ENCODE results near the gene ATP9B. TPM values are rescaled to one million over a fixed set of nuclear protein-coding genes. Genes with fewer than 3 reads are reported as not detected.

Gene ATP9B
- total RNA-seq, 1 donor from 2014 or later: 50.3 TPM

DNA sequence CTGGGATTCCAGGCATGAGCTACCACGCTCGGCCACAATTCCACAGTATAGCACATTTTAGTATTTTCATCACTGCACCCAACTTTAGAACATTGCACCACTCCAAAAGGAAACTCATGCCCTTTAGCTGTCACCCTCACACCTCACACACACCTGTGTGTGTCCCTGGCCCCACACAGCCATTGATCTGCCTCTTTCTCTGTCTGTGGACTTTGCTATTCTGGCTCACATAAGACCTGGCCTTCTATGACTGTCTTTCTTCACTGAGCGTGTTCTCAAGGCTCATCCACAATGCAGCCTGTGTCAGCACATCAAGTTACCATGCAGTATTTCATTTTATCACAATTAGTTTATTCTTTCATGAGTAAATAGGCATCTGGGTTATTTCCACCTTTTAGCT, 19.7 kb upstream of the ATP9B start:
- H3K36me3 ChIP-seq: no peaks in the 10 kb centered on the region
- H3K27me3 ChIP-seq: no peaks in the 10 kb centered on the region
- intact Hi-C loops (cut with DNase I): no loop called here
- no peaks in the 10 kb centered on the region for H3K9me3 ChIP-seq
- DNase-seq (ENCODE audit: extremely low spot score in 2 of 2): no peak
- H3K4me3 ChIP-seq: no peak overlapping the region
- no peaks in the 10 kb centered on the region for H3K4me1 ChIP-seq
- no peak overlapping the region for H3K27ac ChIP-seq
- TF ChIP-seq, protein P1, sequence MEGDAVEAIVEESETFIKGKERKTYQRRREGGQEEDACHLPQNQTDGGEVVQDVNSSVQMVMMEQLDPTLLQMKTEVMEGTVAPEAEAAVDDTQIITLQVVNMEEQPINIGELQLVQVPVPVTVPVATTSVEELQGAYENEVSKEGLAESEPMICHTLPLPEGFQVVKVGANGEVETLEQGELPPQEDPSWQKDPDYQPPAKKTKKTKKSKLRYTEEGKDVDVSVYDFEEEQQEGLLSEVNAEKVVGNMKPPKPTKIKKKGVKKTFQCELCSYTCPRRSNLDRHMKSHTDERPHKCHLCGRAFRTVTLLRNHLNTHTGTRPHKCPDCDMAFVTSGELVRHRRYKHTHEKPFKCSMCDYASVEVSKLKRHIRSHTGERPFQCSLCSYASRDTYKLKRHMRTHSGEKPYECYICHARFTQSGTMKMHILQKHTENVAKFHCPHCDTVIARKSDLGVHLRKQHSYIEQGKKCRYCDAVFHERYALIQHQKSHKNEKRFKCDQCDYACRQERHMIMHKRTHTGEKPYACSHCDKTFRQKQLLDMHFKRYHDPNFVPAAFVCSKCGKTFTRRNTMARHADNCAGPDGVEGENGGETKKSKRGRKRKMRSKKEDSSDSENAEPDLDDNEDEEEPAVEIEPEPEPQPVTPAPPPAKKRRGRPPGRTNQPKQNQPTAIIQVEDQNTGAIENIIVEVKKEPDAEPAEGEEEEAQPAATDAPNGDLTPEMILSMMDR (IDR thresholded peaks at IDR 0.05): no peak
- TF ChIP-seq POLR2AphosphoS5 (IDR thresholded peaks at IDR 0.05; ENCODE audit: insufficient read depth in 1 of 2, low read depth in 1 of 2) (no peak), POLR2A (IDR thresholded peaks at IDR 0.05) (no peak)

DNA sequence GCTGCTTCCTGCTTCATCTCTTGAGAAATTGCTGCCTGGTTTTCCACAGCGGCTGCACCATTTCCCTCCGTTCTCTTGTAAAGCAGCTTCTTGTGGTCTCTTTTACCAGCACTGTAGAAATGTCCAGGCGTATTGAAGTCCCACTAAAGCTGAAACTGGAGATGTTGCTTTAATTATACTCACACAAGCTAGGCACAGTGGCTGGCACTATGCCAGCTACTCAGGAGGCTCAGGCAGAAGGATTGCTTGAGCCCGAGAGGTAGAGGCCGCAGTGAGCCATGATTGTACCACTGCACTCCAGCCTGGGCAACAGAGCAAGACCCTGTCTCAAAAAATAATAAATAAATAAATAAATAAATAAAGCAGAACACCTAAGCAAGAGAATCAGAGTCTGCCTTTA, 19.2 kb upstream of the ATP9B start:
- no peak for DNase-seq (ENCODE audit: extremely low spot score in 2 of 2)
- Histone ChIP-seq H3K27me3 (no peaks in the 10 kb centered on the region), H3K4me1 (no peaks in the 10 kb centered on the region), H3K27ac (no peak overlapping the region), H3K9me3 (no peaks in the 10 kb centered on the region), H3K36me3 (no peaks in the 10 kb centered on the region), H3K4me3 (no peak overlapping the region)
- intact Hi-C loops (cut with DNase I): no loop called here
- TF ChIP-seq POLR2AphosphoS5 (IDR thresholded peaks at IDR 0.05; ENCODE audit: insufficient read depth in 1 of 2, low read depth in 1 of 2) (no peak), POLR2A (IDR thresholded peaks at IDR 0.05) (no peak)
- TF ChIP-seq, protein P1 (IDR thresholded peaks at IDR 0.05): no peak

DNA sequence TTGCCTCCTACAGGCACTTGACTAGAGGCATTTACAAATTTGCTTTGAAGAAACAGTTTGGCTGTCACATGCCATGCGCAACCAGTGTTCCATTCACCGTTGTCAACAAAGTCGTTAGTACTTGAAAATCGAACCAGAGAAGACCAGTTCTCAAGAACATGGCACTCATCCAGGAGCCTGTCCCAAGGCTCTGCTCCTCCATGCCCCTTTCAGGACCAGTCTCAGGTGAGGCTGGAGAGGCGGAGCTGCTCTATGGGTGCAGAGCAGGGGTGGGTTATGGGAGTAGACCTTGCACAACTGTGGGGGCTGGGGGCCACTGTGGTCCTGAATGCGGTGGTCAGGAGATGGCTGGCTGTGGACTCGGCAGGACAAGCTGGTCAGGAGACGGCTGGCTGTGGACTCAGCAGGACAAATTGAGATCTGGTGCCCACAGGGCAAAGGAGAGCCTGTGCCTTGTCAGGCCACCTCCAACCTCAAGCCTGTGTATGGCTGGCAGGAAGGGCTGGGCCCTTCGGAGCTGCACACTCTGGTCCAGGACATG, 12.3 kb upstream of the ATP9B start:
- H3K27me3 ChIP-seq: no peaks in the 10 kb centered on the region
- no peaks in the 10 kb centered on the region for H3K4me1 ChIP-seq
- no peak overlapping the region for H3K4me3 ChIP-seq
- H3K27ac ChIP-seq: no peak overlapping the region
- no peaks in the 10 kb centered on the region for H3K9me3 ChIP-seq
- H3K36me3 ChIP-seq: no peaks in the 10 kb centered on the region
- no peak for DNase-seq (ENCODE audit: extremely low spot score in 2 of 2)
- intact Hi-C loops (cut with DNase I): no loop called here
- TF ChIP-seq POLR2A (IDR thresholded peaks at IDR 0.05) (no peak), POLR2AphosphoS5 (IDR thresholded peaks at IDR 0.05; ENCODE audit: insufficient read depth in 1 of 2, low read depth in 1 of 2) (no peak)
- TF ChIP-seq, protein P1 (IDR thresholded peaks at IDR 0.05): no peak

GRCh38 chr18:79058007-79058406, 11.2 kb upstream of the ATP9B start:
- no peak overlapping the region for H3K27ac ChIP-seq
- DNase-seq (ENCODE audit: extremely low spot score in 2 of 2): no peak
- H3K4me3 ChIP-seq: no peak overlapping the region
- no peaks in the 10 kb centered on the region for H3K27me3 ChIP-seq
- intact Hi-C loops (cut with DNase I): no loop called here
- TF ChIP-seq POLR2A (IDR thresholded peaks at IDR 0.05): no peak
- TF ChIP-seq, protein P1 (IDR thresholded peaks at IDR 0.05): no peak
- no peak for TF ChIP-seq POLR2AphosphoS5 (IDR thresholded peaks at IDR 0.05; ENCODE audit: insufficient read depth in 1 of 2, low read depth in 1 of 2)
- no peaks in the 10 kb centered on the region for H3K9me3 ChIP-seq
- H3K4me1 ChIP-seq: no peaks in the 10 kb centered on the region
- no peaks in the 10 kb centered on the region for H3K36me3 ChIP-seq

- H3K27ac ChIP-seq: no peak overlapping the region
- no peaks in the 10 kb centered on the region for H3K36me3 ChIP-seq
- DNase-seq (ENCODE audit: extremely low spot score in 2 of 2): no peak
- intact Hi-C loops (cut with DNase I): no loop called here
- TF ChIP-seq POLR2AphosphoS5 (IDR thresholded peaks at IDR 0.05; ENCODE audit: insufficient read depth in 1 of 2, low read depth in 1 of 2) (peak; percentile 36 to 81), POLR2A (IDR thresholded peaks at IDR 0.05) (no peak)
- TF ChIP-seq, protein P1 (IDR thresholded peaks at IDR 0.05): no peak
- H3K9me3 ChIP-seq: no peaks in the 10 kb centered on the region
- no peaks in the 10 kb centered on the region for H3K27me3 ChIP-seq
- peaks cover under 1% of the 10 kb centered on the region for H3K4me1 ChIP-seq
- H3K4me3 ChIP-seq: no peak overlapping the region
Observed at GRCh38 chr18:79062806-79063205, 6.4 kb upstream of the ATP9B start.

Data from vagina (tissue), 2 donors.